Subcutaneous adipose tissue (tissue), 4 donors: ENCODE data around the gene SLIT1. TPM values are rescaled to one million over a fixed set of nuclear protein-coding genes. Genes with fewer than 3 reads are reported as not detected.

ENCODE experiments used
- CTCF ChIP-seq: fragments of 450-650 bp; IDR thresholded peaks from one replicate; pipeline ENCODE4 v1.5.1; 2016; ENCODE audit warnings: low read depth, mild to moderate bottlenecking, control low read depth, antibody characterized with exemption, moderate library complexity
- total RNA-seq, 4 donors: library from RNA; depleted of rRNA; stranded (reverse); fragments of >200 nt; gene quantifications; one replicate each; pipeline ENCODE4 v1.1.0, GENCODE V29; 2016

Gene SLIT1
- total RNA-seq, 4 donors from 2014 or later: 0.19 to 0.44 (median 0.33) TPM; not detected in 1

- TF ChIP-seq CTCF: no peak
These were observed 168.9 kb downstream of the SLIT1 start for GRCh38 chr10:97016728-97017473.

GRCh38 chr10:97015240-97015639 lies 170.5 kb downstream of the SLIT1 start:
- TF ChIP-seq CTCF: no peak

- no peak for TF ChIP-seq CTCF
These were observed 171.8 kb downstream of the SLIT1 start for GRCh38 chr10:97013983-97014382.

GRCh38 chr10:97013568-97013967 lies 172.2 kb downstream of the SLIT1 start:
- TF ChIP-seq CTCF: no peak

- no peak for TF ChIP-seq CTCF
These were observed 173.3 kb downstream of the SLIT1 start for GRCh38 chr10:97012470-97012869.

- TF ChIP-seq CTCF: no peak
These were observed 174.4 kb downstream of the SLIT1 start for GRCh38 chr10:97011397-97011796.

- no peak for TF ChIP-seq CTCF
These were observed 175.0 kb downstream of the SLIT1 start for GRCh38 chr10:97010695-97011206.
